Common myeloid progenitor, CD34-positive (primary cell): Measurements from ENCODE around the gene DNAH8.
A peak's percentile ranks its signal among the peaks of the same experiment; 100 is the strongest.

Source experiments
- CTCF ChIA-PET: fragments of 350-600 bp; sonication (Branson Sonifier 250); formaldehyde crosslinking; loops from one replicate; lab custom pipeline; 2021; ENCODE audit warnings: antibody characterized with exemption; lab: Charles Lee
- POLR2A ChIA-PET: fragments of 350-600 bp; sonication (Branson Sonifier 250); formaldehyde crosslinking; loops from one replicate; lab custom pipeline; 2021; ENCODE audit warnings: antibody characterized with exemption; lab: Charles Lee
- DNase-seq, 3 donors: peaks; one replicate each; pipeline versions ENCODE4 v3.0.0 to v3.0.0-alpha.2; 2013
- H3K27ac ChIP-seq, 2 experiments: 1 replicate in 1 of 2; 2 replicates in 1 of 2; pipeline ENCODE4 v1.7.0; 2013; ENCODE audit warnings: inconsistent platforms in 2 of 2, low read length in 2 of 2, mild to moderate bottlenecking in 2 of 2, low read depth in 1 of 2, moderate library complexity in 1 of 2; ENCODE audit not compliant: severe bottlenecking in 2 of 2, insufficient read depth in 1 of 2, poor library complexity in 1 of 2
- H3K27me3 ChIP-seq, 5 experiments: replicated peaks in 2 of 5; 1 replicate in 3 of 5; 2 replicates in 2 of 5; pipeline versions ENCODE4 v1.6.1 to v1.7.0; 2013; ENCODE audit warnings: low read length in 4 of 5, mild to moderate bottlenecking in 2 of 5, moderate library complexity in 2 of 5, inconsistent platforms in 1 of 5; ENCODE audit not compliant: insufficient read depth in 5 of 5, control insufficient read depth in 4 of 5
- H3K36me3 ChIP-seq, 4 experiments: 1 replicate in 2 of 4; 2 replicates in 2 of 4; pipeline versions ENCODE4 v1.6.1 to v1.7.0; 2013; ENCODE audit warnings: low read length in 3 of 4, control low read depth in 1 of 4, mild to moderate bottlenecking in 1 of 4; ENCODE audit not compliant: control insufficient read depth in 4 of 4, insufficient read depth in 4 of 4
- H3K4me1 ChIP-seq, 4 experiments: 1 replicate in 3 of 4; 2 replicates in 1 of 4; pipeline versions ENCODE4 v1.6.1 to v1.7.1; 2013; ENCODE audit warnings: low read length in 3 of 4, mild to moderate bottlenecking in 3 of 4, control low read depth in 1 of 4, inconsistent platforms in 1 of 4, moderate library complexity in 1 of 4; ENCODE audit not compliant: control insufficient read depth in 4 of 4, insufficient read depth in 4 of 4; ENCODE audit errors: control extremely low read depth in 1 of 4
- H3K4me3 ChIP-seq, 7 experiments: 1 replicate in 4 of 7; 2 replicates in 3 of 7; pipeline versions ENCODE4 v1.5.1 to v1.7.0; 2013; ENCODE audit warnings: mild to moderate bottlenecking in 7 of 7, low read length in 6 of 7, moderate library complexity in 6 of 7, inconsistent platforms in 2 of 7, low read depth in 2 of 7, control low read depth in 1 of 7; ENCODE audit not compliant: insufficient read depth in 4 of 7, control insufficient read depth in 1 of 7; ENCODE audit errors: extremely low read depth in 1 of 7
- H3K9me3 ChIP-seq, 5 experiments: 1 replicate in 4 of 5; 2 replicates in 1 of 5; pipeline versions ENCODE4 v1.6.1 to v1.7.1; 2013; ENCODE audit warnings: low read length in 4 of 5, mild to moderate bottlenecking in 2 of 5, inconsistent platforms in 1 of 5, low read depth in 1 of 5, moderate library complexity in 1 of 5; ENCODE audit not compliant: control insufficient read depth in 4 of 5, insufficient read depth in 2 of 5; ENCODE audit errors: control extremely low read depth in 1 of 5
- WGBS: methylation state at CpG from one replicate; pipeline ENCODE4 v1.1.5; 2013; ENCODE audit not compliant: insufficient coverage; 5-methylcytosine and 5-hydroxymethylcytosine counted together

Gene DNAH8

DNA sequence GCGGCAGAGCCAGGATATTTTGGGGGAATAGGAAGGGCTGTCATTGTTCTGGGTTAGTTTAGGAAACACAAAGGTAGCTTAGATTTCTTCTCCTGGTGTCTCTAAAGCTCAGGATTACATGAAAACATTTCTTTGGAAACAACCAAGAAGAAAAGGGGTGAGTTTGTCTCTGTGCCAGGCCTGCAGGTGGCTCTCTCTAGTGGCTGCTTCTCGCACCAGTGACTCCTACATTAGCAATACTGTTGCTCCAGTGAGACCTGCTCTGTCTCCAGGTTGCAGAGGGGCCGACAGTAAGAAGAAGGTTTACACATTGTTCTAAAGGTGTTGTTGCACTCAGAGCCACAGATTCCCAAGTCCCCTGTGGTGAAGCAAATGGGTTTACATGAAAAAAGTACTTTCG is 228.9 kb downstream of the DNAH8 start:
- CTCF ChIA-PET = interaction anchor here (0.7 kb wide), 1 partner anchor 42 kb away, joined by 3 read pairs; no protein-coding TSS in a partner anchor
- WGBS = 97% methylated on average over 3 of the region's 4 CpGs
- DNase-seq = no peak

DNA sequence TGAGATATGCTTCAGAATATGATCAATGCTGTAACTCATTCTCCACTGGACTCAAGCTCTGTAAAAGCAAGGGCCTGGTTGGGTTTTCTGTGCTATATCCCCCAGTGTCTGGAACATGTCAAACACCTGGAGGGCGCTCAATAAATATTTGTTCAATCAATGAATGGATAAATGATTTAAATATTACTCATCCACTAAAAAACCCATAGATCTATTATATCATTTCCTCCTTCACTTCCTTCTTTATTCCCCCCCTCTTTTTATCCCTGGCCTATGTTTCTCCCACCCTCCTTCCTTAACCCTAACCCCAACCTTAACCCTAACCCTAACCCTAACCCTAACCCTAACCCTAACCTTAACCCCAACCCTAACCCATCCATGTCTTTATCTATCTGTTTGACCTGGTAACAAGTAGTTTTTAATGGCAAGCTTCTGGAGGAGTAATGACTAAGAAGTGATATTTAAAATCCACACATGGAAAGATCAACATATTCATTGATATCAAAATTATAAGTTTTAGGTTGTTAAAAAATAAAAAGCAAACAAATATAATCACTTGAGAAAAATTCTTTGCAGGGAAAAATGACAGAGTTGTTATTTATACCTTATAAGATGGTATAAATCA is 229.7 kb downstream of the DNAH8 start:
- ChIA-PET CTCF (no interaction called here), POLR2A (no interaction called here)
- H3K4me3 ChIP-seq = no peak overlapping the region
- no peaks in the 10 kb centered on the region for H3K9me3 ChIP-seq
- H3K36me3 ChIP-seq = no peaks in the 10 kb centered on the region
- no peaks in the 10 kb centered on the region for H3K4me1 ChIP-seq
- DNase-seq = no peak
- no CpG with 5 or more reads among the region's 1 CpG for WGBS
- H3K27ac ChIP-seq = no peak overlapping the region
- peaks cover 0 to 11% (median 2%) of the 10 kb centered on the region in 5 experiments for H3K27me3 ChIP-seq

More for the DNA sequence above, 228.9 kb downstream of the DNAH8 start:
- H3K36me3 ChIP-seq = no peaks in the 10 kb centered on the region
- no peak overlapping the region for H3K4me3 ChIP-seq
- peaks cover 0 to 12% (median 0%) of the 10 kb centered on the region in 5 experiments for H3K27me3 ChIP-seq
- POLR2A ChIA-PET = no interaction called here
- H3K9me3 ChIP-seq = no peaks in the 10 kb centered on the region
- H3K4me1 ChIP-seq = no peaks in the 10 kb centered on the region
- H3K27ac ChIP-seq = no peak overlapping the region

DNA sequence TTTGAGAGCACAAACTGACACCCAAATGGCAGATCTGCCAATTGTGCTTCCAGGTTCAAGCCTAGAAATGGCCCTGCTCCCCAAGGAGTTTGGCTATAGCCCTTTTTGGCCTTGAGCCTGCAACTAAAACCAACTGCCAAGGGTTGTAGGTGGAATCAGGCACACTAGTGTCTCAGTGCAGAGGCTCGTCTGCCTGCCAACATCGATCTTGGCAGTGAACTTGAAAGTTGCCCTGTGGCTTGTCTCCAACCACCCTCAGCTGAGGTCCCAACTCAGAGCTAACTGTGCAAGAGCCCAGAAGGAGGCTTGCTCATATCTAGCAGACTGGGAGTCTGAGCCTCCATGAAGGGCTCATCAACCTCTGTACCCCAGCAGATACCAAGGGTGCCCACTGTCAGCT is 240.8 kb downstream of the DNAH8 start:
- WGBS = 100% methylated on average over 2 of the region's 2 CpGs
- POLR2A ChIA-PET = no interaction called here

DNA sequence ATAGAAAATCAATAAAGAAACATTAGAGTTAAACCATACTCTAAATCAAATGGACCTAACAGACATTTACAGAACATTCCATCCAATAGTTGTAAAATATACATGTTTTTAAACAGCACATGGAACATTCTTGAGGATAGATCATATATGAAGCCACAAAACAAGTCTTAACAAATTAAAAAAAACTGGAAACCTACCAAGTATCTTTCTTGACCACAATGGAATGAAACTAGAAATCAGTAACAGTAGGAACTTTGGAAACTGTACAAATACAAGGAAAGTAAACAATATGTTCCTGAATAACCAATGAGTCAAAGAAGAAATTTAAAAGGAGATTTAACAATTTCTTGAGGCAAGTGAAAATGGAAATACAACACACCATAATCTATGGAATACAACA is 242.3 kb downstream of the DNAH8 start:
- Histone ChIP-seq H3K36me3 (no peaks in the 10 kb centered on the region), H3K27ac (no peak overlapping the region), H3K4me3 (no peak overlapping the region), H3K4me1 (no peaks in the 10 kb centered on the region), H3K9me3 (peaks cover 0 to 8% (median 3%) of the 10 kb centered on the region in 5 experiments), H3K27me3 (peaks cover 0 to 4% (median 2%) of the 10 kb centered on the region in 5 experiments)
- POLR2A ChIA-PET = interaction anchor here (0.6 kb wide), 1 partner anchor 1579 kb away, joined by 3 read pairs; no protein-coding TSS in a partner anchor
- no peak for DNase-seq
- CTCF ChIA-PET = no interaction called here

More for the DNA sequence above, 240.8 kb downstream of the DNAH8 start:
- Histone ChIP-seq H3K4me3 (no peak overlapping the region), H3K4me1 (no peaks in the 10 kb centered on the region), H3K36me3 (no peaks in the 10 kb centered on the region), H3K27me3 (peaks cover 0 to 7% (median 2%) of the 10 kb centered on the region in 5 experiments), H3K9me3 (peaks cover 0 to 8% (median 3%) of the 10 kb centered on the region in 5 experiments), H3K27ac (no peak overlapping the region)
- DNase-seq = no peak
- CTCF ChIA-PET = no interaction called here

DNA sequence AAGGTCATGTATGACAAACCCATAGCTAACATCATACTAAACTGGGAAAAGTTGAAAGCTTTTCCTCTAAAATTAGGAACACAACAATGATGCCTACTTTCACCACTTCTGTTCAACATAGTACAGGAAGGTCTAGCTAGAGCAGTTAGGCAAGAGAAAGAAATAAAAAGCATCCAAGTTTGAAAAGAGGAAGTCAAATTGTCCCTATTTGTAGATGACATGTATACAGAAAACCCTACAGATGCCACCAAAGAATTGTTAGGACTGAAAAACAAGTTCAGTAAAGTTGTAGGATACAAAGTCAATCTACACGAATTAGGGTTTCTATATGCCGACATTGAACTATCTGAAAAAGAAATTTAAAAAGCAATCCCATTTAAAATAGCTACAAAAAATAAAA is 244.0 kb downstream of the DNAH8 start:
- ChIA-PET CTCF (no interaction called here), POLR2A (no interaction called here)
- WGBS = no CpG with 5 or more reads among the region's 2 CpGs

DNA sequence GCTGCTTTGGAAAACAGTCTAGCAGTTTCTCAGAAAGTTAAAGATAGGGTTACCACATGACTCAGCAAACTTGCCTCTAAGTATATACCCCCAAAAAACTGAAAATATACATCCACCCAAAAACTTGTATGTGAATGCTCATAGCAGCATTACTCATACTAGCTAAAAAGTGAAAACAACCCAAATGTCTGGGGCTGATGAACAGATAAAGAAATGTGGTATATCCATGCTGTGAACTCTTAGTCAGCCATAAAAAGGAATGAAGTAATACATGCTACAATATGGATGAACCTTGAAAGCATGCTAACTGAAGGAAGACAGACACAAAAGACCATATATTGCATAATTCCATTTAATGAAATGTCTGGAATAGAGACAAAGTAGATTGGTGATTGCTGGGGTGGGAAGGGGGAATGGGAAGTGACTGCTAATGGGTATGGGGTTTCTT is 253.6 kb downstream of the DNAH8 start:
- H3K9me3 ChIP-seq = no peaks in the 10 kb centered on the region
- H3K4me3 ChIP-seq = no peak overlapping the region
- no peak overlapping the region for H3K27ac ChIP-seq
- ChIA-PET POLR2A (no interaction called here), CTCF (no interaction called here)
- H3K27me3 ChIP-seq = peaks cover 0 to 5% (median 0%) of the 10 kb centered on the region in 5 experiments
- no peaks in the 10 kb centered on the region for H3K36me3 ChIP-seq
- H3K4me1 ChIP-seq = peaks cover 0 to 7% (median 3%) of the 10 kb centered on the region in 4 experiments
- DNase-seq = peak in 1 of 3 donors; percentile 19

More for the DNA sequence above, 244.0 kb downstream of the DNAH8 start:
- DNase-seq = peak in 2 of 3 donors; percentile 9 to 10
- Histone ChIP-seq H3K36me3 (no peaks in the 10 kb centered on the region), H3K9me3 (peaks cover 0 to 8% (median 3%) of the 10 kb centered on the region in 5 experiments), H3K4me3 (no peak overlapping the region), H3K27ac (no peak overlapping the region), H3K27me3 (no peaks in the 10 kb centered on the region), H3K4me1 (no peaks in the 10 kb centered on the region)
